ENCODE measurements around the gene TRIM13.
A peak's percentile ranks its signal among the peaks of the same experiment; 100 is the strongest.

Gene TRIM13

DNA sequence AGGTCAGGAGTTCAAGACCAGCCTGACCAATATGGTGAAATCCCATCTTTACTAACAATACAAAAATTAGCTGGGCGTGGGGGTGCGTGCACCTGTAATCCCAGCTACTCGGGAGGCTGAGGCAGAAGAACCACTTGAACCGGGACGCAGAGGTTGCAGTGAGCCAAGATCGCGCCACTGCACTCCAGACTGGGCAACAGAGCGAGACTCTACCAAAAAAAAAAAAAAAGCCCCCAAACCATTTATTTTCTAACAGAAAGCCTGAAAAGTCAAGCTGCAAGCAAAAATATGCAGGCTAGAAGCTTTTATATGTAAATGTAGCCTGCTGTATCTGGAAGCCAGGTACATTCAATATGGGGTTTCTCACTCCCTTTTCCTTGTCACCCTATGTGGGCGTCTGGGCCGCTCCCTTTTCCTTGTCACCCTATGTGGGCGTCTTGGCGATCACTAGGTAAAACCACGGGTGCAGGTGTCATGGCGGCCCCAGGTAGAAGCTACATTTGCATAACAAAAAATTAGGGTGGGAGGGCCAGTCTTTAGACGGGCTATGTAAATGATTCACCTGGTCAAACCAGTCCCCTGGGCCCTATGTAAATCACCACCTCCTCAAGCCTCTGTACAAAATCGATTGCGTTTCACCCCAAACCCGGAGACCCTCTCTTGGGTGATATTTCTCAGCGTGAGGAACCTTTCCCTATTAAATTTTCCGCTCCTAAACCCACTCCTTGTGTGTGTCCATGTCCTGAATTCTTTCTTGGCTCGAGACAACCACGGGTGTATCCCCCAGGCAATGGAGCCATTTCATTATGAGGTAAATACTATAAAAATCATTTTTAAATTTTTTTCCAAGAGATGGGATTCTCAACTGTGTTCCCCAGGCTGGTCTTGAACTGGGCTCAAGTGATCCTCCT lies 2.1 kb downstream of the TRIM13 start:
- peaks cover 10% of the 10 kb centered on the region for H3K4me1 ChIP-seq (ENCODE audit: control insufficient read depth, low read depth, low read length)
- peaks cover 22% of the 10 kb centered on the region for H3K36me3 ChIP-seq (ENCODE audit: control insufficient read depth, low read depth, low read length)
- H3K27ac ChIP-seq (ENCODE audit: low read length), result peak overlapping the region; percentile 67
- peak overlapping the region; percentile 76 for H3K9ac ChIP-seq (ENCODE audit: low read length)
- peaks cover 10% of the 10 kb centered on the region for H3K27me3 ChIP-seq (ENCODE audit: control insufficient read depth, insufficient read depth, low read length)
- H3K4me3 ChIP-seq (ENCODE audit: low read length), result peak overlapping the region; percentile 91
- H3K9me3 ChIP-seq (ENCODE audit: control insufficient read depth, low read depth, low read length), result no peaks in the 10 kb centered on the region

DNA sequence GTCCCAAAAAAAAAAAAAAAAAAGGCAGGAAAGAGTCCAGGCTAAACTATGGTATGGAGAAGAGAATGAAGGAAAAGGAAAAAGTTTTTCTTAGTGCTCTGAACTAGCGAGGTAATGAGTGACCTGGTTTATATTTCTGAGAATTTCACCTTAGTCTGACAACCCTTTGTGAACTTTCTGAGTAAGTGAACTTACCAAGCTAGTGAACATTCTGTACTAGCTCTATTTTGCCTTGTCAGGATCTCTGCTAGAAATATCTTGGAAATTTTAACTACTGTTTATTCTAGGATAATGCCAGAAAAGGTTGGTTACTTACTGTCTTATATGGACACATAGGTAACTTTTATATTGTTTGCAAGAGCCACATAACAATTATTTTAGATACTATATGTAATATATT lies 4.4 kb downstream of the TRIM13 start:
- H3K36me3 ChIP-seq (ENCODE audit: control insufficient read depth, low read depth, low read length), result peaks cover 28% of the 10 kb centered on the region
- H3K27me3 ChIP-seq (ENCODE audit: control insufficient read depth, insufficient read depth, low read length), result no peaks in the 10 kb centered on the region
- no peak overlapping the region for H3K27ac ChIP-seq (ENCODE audit: low read length)
- H3K4me1 ChIP-seq (ENCODE audit: control insufficient read depth, low read depth, low read length), result peaks cover 10% of the 10 kb centered on the region
- H3K9me3 ChIP-seq (ENCODE audit: control insufficient read depth, low read depth, low read length), result no peaks in the 10 kb centered on the region
- no peak overlapping the region for H3K9ac ChIP-seq (ENCODE audit: low read length)
- H3K4me3 ChIP-seq (ENCODE audit: low read length), result no peak overlapping the region

DNA sequence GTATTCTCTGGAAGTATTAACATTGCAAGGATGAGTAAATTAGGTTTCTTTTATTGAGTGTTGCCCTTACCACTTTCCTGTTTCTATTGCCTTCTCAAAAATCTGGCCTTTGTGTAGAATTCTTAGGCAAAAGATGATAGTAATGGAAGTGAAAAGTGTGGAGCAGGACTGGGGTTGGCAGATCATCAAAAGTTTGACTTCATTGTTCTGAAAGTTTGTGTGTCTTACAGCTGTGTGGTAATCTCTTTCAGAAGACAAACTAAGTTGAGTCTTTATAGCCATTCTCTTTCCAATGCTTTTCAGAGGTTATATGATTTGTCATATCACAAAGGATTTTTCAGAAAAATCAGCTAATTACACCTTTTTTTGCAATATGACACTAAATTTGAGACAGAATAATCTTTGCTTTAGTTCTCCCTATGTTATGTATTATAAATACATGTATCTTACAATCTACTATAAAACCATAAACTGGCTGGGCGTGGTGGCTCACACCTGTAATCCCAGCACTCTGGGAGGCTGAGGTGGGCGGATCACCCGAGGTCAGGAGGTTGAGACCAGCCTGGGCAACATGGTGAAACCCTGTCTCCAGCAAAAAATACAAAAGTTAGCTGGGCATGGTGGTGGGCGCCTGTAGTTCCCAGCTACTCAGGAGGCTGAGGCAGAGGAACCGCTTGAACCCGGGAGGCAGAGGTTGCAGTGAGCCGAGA lies 9.7 kb downstream of the TRIM13 start:
- Histone ChIP-seq H3K36me3 (ENCODE audit: control insufficient read depth, low read depth, low read length) (peaks cover 27% of the 10 kb centered on the region), H3K27ac (ENCODE audit: low read length) (no peak overlapping the region), H3K4me3 (ENCODE audit: low read length) (no peak overlapping the region), H3K4me1 (ENCODE audit: control insufficient read depth, low read depth, low read length) (no peaks in the 10 kb centered on the region), H3K9me3 (ENCODE audit: control insufficient read depth, low read depth, low read length) (no peaks in the 10 kb centered on the region), H3K9ac (ENCODE audit: low read length) (no peak overlapping the region), H3K27me3 (ENCODE audit: control insufficient read depth, insufficient read depth, low read length) (no peaks in the 10 kb centered on the region)

DNA sequence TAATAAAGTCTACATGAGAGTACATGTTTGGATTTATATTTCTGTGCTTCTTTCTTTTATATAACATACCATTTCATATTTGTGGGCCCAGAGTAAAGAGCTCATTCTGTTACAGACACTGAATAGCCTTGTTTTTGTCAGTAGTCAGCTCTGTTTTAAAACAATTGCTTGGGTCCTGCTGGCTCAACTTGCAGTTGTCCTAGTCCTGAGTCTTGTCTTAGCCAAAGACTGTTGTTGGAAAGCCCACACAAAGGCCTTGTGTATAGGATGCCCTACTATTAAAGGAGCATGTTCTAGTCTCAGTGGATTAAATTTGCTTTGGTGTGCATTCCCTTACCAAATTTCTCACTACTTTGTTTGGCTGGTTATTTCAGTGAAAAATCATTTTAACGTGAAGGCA lies 14.6 kb downstream of the TRIM13 start:
- Histone ChIP-seq H3K27ac (ENCODE audit: low read length) (no peak overlapping the region), H3K9me3 (ENCODE audit: control insufficient read depth, low read depth, low read length) (no peaks in the 10 kb centered on the region), H3K36me3 (ENCODE audit: control insufficient read depth, low read depth, low read length) (peaks cover 25% of the 10 kb centered on the region), H3K9ac (ENCODE audit: low read length) (no peak overlapping the region), H3K4me3 (ENCODE audit: low read length) (no peak overlapping the region), H3K27me3 (ENCODE audit: control insufficient read depth, insufficient read depth, low read length) (no peaks in the 10 kb centered on the region), H3K4me1 (ENCODE audit: control insufficient read depth, low read depth, low read length) (peaks cover 20% of the 10 kb centered on the region)

DNA sequence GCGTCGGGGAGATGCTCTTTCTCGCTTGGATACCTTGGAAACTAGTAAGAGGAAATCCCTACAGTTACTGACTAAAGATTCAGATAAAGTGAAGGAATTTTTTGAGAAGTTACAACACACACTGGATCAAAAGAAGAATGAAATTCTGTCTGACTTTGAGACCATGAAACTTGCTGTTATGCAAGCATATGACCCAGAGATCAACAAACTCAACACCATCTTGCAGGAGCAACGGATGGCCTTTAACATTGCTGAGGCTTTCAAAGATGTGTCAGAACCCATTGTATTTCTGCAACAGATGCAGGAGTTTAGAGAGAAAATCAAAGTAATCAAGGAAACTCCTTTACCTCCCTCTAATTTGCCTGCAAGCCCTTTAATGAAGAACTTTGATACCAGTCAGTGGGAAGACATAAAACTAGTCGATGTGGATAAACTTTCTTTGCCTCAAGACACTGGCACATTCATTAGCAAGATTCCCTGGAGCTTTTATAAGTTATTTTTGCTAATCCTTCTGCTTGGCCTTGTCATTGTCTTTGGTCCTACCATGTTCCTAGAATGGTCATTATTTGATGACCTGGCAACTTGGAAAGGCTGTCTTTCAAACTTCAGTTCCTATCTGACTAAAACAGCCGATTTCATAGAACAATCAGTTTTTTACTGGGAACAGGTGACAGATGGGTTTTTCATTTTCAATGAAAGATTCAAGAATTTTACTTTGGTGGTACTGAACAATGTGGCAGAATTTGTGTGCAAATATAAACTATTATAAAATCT lies 15.7 kb downstream of the TRIM13 start:
- no peak overlapping the region for H3K9ac ChIP-seq (ENCODE audit: low read length)
- H3K4me1 ChIP-seq (ENCODE audit: control insufficient read depth, low read depth, low read length), result peaks cover 21% of the 10 kb centered on the region
- H3K27ac ChIP-seq (ENCODE audit: low read length), result no peak overlapping the region
- H3K27me3 ChIP-seq (ENCODE audit: control insufficient read depth, insufficient read depth, low read length), result no peaks in the 10 kb centered on the region
- peaks cover 25% of the 10 kb centered on the region for H3K36me3 ChIP-seq (ENCODE audit: control insufficient read depth, low read depth, low read length)
- no peak overlapping the region for H3K4me3 ChIP-seq (ENCODE audit: low read length)
- no peaks in the 10 kb centered on the region for H3K9me3 ChIP-seq (ENCODE audit: control insufficient read depth, low read depth, low read length)

DNA sequence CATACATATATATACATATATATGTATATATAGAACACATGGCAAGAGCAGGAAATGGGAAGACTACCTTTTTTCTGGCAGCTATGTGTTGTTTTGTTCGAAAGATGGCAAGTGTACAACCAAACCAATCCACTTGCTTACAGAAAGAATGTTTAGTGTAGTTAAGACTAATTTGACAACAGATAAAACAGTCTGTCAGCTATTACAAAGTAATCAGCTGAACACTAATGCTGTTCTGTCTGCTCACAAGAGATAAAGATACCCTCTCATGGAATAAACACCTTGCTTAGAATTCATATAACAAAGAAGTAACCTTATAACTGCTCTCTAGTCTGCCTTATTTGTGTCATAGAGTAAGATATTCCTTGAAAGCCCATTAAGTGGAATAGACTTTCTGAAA lies 17.5 kb downstream of the TRIM13 start:
- Histone ChIP-seq H3K9ac (ENCODE audit: low read length) (no peak overlapping the region), H3K27me3 (ENCODE audit: control insufficient read depth, insufficient read depth, low read length) (no peaks in the 10 kb centered on the region), H3K4me3 (ENCODE audit: low read length) (no peak overlapping the region), H3K4me1 (ENCODE audit: control insufficient read depth, low read depth, low read length) (peaks cover 21% of the 10 kb centered on the region), H3K36me3 (ENCODE audit: control insufficient read depth, low read depth, low read length) (peaks cover 25% of the 10 kb centered on the region), H3K27ac (ENCODE audit: low read length) (no peak overlapping the region), H3K9me3 (ENCODE audit: control insufficient read depth, low read depth, low read length) (no peaks in the 10 kb centered on the region)

DNA sequence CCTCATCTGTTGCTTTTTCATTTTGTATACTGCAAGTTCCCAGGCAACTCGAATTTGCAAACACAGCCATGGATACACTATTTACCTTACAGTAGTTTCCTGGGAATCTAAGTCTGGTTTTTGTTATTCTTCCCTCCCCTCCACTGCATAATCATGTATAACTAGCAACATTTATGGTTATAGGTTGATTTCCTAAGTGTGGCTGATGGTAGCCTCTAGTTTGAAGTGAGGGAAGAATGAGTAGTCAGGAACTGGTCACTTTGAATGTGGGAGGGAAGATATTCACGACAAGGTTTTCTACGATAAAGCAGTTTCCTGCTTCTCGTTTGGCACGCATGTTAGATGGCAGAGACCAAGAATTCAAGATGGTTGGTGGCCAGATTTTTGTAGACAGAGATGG lies 18.4 kb downstream of the TRIM13 start, which contains the start of gene KCNRG:
Gene KCNRG (plus strand): TSS at position 187 of the 400 bp plus-strand sequence. CDS start 50 bp downstream, at position 237.
- H3K4me3 ChIP-seq (ENCODE audit: low read length), result peak within 1 kb of the TSS; percentile 22
- peak within 1 kb of the TSS; percentile 41 for H3K27ac ChIP-seq (ENCODE audit: low read length)
- no peaks in the 10 kb centered on the region for H3K9me3 ChIP-seq (ENCODE audit: control insufficient read depth, low read depth, low read length)
- H3K4me1 ChIP-seq (ENCODE audit: control insufficient read depth, low read depth, low read length), result peaks cover 21% of the 10 kb centered on the region
- no peaks in the 10 kb centered on the region for H3K27me3 ChIP-seq (ENCODE audit: control insufficient read depth, insufficient read depth, low read length)
- H3K36me3 ChIP-seq (ENCODE audit: control insufficient read depth, low read depth, low read length), result peaks cover 25% of the 10 kb centered on the region
- H3K9ac ChIP-seq (ENCODE audit: low read length), result no peak within 1 kb of the TSS

DNA sequence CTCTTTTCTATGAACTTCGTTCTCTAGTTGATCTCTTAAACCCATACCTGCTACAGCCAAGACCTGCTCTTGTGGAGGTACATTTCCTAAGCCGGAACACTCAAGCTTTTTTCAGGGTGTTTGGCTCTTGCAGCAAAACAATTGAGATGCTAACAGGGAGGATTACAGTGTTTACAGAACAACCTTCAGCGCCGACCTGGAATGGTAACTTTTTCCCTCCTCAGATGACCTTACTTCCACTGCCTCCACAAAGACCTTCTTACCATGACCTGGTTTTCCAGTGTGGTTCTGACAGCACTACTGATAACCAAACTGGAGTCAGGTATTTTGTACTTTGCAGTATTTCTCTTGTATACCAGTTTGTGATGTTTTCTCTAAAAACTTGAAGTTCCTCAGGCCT lies 18.9 kb downstream of the TRIM13 start:
- peaks cover 23% of the 10 kb centered on the region for H3K36me3 ChIP-seq (ENCODE audit: control insufficient read depth, low read depth, low read length)
- H3K9me3 ChIP-seq (ENCODE audit: control insufficient read depth, low read depth, low read length), result no peaks in the 10 kb centered on the region
- peak overlapping the region; percentile 22 for H3K4me3 ChIP-seq (ENCODE audit: low read length)
- H3K27ac ChIP-seq (ENCODE audit: low read length), result peak overlapping the region; percentile 41
- H3K9ac ChIP-seq (ENCODE audit: low read length), result no peak overlapping the region
- no peaks in the 10 kb centered on the region for H3K27me3 ChIP-seq (ENCODE audit: control insufficient read depth, insufficient read depth, low read length)
- peaks cover 21% of the 10 kb centered on the region for H3K4me1 ChIP-seq (ENCODE audit: control insufficient read depth, low read depth, low read length)

DNA sequence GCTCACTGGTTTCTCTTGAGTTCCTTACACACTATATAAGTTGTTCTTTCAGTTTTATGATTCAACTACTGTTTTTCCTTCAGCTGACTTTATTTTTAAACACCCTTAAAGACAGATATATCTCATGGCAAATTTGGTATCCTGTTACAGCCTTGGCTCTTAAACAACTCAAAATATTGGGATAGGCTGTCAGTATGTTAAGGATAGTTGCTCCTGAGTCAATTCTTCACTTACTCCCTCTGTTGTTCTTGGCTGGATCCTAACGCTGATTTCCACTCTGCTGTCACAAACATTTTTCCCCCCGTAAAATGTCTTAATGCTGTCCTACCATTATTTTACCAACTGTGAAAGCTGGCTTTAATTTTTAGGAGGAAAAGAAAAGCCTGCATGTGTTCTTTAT lies 19.6 kb downstream of the TRIM13 start:
- Histone ChIP-seq H3K9ac (ENCODE audit: low read length) (no peak overlapping the region), H3K27me3 (ENCODE audit: control insufficient read depth, insufficient read depth, low read length) (no peaks in the 10 kb centered on the region), H3K27ac (ENCODE audit: low read length) (no peak overlapping the region), H3K4me1 (ENCODE audit: control insufficient read depth, low read depth, low read length) (peaks cover 21% of the 10 kb centered on the region), H3K36me3 (ENCODE audit: control insufficient read depth, low read depth, low read length) (peaks cover 18% of the 10 kb centered on the region), H3K4me3 (ENCODE audit: low read length) (no peak overlapping the region), H3K9me3 (ENCODE audit: control insufficient read depth, low read depth, low read length) (no peaks in the 10 kb centered on the region)

DNA sequence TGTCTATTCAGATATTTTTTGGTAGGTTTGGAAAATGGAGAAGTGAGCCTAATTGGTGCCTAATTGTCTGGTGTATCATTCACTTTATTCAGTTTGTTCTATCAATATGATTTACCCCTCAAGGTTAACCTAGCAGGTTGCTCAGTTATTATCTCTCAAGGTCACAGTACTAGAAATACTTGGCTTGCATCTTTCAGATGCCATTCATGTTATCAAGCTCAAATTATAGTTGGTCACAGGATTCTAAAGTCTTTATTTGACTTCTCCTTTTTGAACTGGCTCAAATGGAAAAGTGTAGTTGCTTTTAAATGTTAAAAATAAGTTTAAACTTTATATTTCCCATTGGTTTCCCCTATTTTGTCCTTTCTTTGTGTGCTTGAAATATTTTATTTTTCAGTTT lies 21.0 kb downstream of the TRIM13 start:
- Histone ChIP-seq H3K36me3 (ENCODE audit: control insufficient read depth, low read depth, low read length) (peaks cover 5% of the 10 kb centered on the region), H3K27me3 (ENCODE audit: control insufficient read depth, insufficient read depth, low read length) (no peaks in the 10 kb centered on the region), H3K4me1 (ENCODE audit: control insufficient read depth, low read depth, low read length) (peaks cover 21% of the 10 kb centered on the region), H3K9me3 (ENCODE audit: control insufficient read depth, low read depth, low read length) (no peaks in the 10 kb centered on the region), H3K9ac (ENCODE audit: low read length) (no peak overlapping the region), H3K27ac (ENCODE audit: low read length) (no peak overlapping the region), H3K4me3 (ENCODE audit: low read length) (no peak overlapping the region)

DNA sequence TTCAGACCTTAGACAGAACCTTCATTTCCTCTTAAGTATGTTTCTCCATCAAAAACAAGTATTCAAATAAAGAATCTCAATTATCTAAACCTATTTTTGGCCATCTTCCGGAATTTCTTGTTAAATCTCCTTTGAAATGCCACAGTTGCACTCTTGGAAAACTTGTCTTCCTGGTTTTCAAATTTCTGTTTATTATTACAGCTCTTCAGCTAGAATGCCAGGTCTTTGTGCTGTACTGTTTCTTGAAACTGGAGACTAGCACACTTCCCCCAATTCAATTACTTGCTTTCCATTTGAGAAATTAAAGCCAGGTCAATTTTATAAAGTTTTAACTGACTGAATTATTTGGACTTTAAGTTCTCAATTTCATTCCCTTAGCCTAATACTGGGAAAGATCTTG lies 28.6 kb downstream of the TRIM13 start:
- Histone ChIP-seq H3K36me3 (ENCODE audit: control insufficient read depth, low read depth, low read length) (no peaks in the 10 kb centered on the region), H3K9me3 (ENCODE audit: control insufficient read depth, low read depth, low read length) (no peaks in the 10 kb centered on the region), H3K9ac (ENCODE audit: low read length) (no peak overlapping the region), H3K27ac (ENCODE audit: low read length) (no peak overlapping the region), H3K4me1 (ENCODE audit: control insufficient read depth, low read depth, low read length) (no peaks in the 10 kb centered on the region), H3K4me3 (ENCODE audit: low read length) (no peak overlapping the region), H3K27me3 (ENCODE audit: control insufficient read depth, insufficient read depth, low read length) (no peaks in the 10 kb centered on the region)

All from iPS-18a (cell line).